Stimulated activated CD8-positive, alpha-beta memory T cell treated with anti-CD3 and anti-CD28 coated beads, Interleukin-15, amount 100 ng/mL, for 1 hour (primary cell): ENCODE results near the gene ANKRD52.
A peak's percentile ranks its signal among the peaks of the same experiment; 100 is the strongest.

Source experiments
- DNase-seq: peaks from one replicate; pipeline ENCODE4 v3.0.0-alpha.2; 2020; ENCODE audit warnings: low read depth

The ANKRD52 gene

DNA sequence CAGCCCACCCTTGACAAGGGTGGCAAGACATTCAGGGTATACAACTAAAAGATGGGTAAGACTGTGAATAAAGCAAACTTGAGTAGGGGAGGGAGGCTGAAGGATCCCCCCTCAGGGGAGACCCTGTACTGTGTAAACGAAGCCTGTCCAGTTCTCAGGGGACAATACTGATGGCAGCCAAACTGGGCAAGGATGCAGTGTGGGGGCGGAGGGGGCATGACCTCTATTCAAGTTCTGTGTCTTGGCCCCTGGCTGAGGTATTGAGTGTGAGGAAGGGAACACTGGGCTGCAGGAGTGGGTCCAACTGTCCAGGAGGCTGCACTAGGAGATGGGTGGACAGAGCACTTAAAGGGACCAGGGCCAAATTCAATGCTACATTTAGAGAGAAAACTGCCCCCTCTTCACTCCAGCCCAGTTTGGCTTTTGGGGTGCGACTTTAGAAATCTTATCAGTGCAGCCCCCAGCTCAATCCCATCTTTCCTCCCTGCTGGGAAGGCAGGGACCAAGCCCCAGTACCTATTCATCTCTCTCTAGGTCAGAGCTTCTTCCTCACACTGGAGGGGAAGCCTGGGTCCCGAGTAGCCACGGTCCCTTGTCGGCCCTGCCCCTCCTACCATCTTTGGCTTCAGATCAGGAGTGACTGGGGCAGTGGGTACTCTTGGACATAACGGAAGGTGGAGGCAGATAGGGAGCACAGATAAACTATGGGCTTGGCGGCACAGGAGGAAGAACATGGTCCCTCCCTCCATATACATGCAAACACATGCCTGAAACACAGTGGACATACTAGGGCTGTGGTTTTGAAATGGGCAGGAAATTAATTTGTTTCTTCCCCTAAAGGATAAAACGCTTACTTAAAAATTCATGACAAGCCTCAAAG lies 16.5 kb downstream of the ANKRD52 start:
- no peak for DNase-seq

- DNase-seq, result no peak
Observed at GRCh38 chr12:56237552-56237951, 20.6 kb downstream of the ANKRD52 start.

DNA sequence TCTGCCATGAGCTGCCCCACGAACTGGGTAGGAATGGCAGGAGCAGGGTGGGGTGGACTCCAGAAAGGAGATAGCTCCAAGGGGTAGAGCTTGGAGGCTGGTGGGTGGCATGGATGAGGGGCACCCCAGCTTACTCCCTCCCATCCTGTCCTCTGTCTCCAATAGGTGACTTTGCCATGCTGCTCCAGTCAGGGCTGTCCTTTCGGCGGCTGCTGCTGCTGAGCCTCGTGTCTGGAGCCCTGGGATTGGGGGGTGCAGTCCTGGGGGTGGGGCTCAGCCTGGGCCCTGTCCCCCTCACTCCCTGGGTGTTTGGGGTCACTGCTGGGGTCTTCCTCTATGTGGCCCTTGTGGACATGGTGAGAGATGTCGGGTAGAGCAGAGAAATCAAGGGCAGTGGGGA lies 21.2 kb downstream of the ANKRD52 start:
- no peak for DNase-seq

- no peak for DNase-seq
Observed at GRCh38 chr12:56236091-56236490, 22.1 kb downstream of the ANKRD52 start.

DNA sequence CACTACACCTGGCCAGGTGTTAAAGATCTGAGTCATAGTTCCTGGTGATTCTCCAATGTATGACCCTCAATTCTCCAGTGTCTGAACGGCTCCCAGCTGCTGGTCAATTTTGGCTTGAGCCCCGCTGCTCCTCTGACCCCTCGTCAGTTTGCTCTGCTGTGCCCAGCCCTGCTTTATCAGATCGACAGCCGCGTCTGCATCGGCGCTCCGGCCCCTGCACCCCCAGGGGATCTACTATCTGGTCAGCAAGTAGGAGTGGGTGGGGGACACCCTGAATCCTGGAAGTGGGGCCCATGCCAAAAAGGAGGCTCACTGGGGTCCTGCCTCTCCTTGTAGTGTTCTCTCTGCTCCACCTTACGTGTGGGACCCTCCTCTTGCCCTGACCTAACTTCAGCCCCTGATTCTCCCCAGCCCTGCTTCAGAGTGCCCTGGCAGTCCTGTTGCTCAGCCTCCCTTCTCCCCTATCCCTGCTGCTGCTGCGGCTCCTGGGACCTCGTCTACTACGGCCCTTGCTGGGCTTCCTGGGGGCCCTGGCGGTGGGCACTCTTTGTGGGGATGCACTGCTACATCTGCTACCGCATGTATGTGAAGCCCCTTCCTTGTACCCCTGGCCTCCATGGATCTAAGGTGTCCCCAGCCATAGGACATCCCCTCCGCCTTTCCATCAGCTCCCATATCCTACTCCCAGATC lies 23.3 kb downstream of the ANKRD52 start:
- no peak for DNase-seq

DNA sequence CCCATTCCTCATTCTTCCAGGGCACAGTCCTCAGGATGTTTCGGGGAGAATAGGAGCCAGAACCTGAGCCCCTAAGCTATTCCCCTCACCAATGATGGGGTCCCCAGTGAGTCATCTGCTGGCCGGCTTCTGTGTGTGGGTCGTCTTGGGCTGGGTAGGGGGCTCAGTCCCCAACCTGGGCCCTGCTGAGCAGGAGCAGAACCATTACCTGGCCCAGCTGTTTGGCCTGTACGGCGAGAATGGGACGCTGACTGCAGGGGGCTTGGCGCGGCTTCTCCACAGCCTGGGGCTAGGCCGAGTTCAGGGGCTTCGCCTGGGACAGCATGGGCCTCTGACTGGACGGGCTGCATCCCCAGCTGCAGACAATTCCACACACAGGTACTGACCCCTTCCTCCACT lies 27.0 kb downstream of the ANKRD52 start:
- no peak for DNase-seq

DNA sequence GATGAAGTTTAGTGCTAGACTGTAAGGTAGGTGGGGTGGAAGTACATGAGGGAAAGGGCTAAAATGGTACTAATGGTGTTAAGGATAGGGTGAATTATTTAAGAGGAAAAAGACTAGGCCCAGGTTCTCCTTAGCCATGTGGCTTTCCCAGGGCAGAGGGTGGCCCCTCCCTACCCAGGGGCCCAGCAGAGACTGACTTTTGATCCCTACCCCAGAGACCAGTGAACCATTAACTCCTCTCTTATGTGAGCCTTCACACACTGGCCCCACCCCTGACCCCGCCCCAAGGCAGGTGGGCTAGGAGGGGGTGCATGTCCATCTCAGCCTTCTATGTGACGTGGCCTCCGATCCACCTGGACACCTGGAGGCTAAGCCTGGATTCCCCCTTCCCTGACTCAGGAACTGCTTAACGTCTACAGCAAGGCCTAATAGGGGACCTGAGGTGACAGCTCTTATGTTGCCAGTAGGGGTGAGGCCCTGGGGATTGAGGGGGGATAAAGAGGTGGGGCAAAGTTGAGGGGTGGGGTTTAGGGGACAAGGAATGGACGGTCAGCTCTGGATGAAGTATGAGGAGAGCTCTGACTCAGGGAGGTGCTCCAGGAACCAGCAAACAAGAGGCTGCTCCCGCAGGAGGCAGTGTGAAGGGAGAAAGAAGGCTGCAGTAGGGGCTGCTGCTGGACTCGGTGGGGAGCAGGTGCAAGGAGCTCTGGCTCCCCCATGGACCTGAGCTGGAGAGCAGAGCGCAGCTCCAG lies 27.6 kb downstream of the ANKRD52 start:
- no peak for DNase-seq

DNA sequence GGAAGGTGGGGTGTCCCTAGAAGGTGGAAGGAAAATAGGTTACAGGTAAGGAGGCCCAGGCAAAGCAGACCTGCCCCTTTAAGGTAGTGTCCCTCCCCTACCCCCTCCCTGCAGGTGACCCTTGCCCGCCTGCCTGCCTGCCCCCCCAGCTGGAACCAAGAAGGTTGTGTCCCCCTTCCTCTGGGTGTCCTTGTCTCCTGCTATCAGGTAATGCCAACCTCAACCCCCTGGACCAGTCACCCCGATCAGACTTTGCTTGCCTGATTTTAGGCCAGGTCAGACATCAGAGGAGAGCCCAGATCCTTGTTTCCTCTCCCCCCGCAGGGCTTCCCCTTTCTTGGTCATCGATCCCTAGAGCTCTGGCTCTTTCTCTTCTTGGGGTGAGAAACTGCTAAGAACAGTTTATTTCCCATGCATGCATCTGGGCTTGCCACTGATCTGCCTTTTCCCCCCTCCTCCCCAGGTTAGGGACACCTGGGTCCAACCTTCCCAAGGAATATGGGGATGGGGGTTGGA lies 28.2 kb downstream of the ANKRD52 start, which contains the start of gene SLC39A5:
Gene SLC39A5, plus strand, starts transcription at position 136 of the 516 bp plus-strand sequence. CDS start 1,224 bp downstream, outside the sequence.
- DNase-seq, result no peak

GRCh38 chr12:56229082-56229481 lies 29.1 kb downstream of the ANKRD52 start:
- DNase-seq, result no peak

GRCh38 chr12:56224954-56225353 lies 33.2 kb downstream of the ANKRD52 start:
- DNase-seq, result no peak

- DNase-seq, result peak; percentile 75
Observed at GRCh38 chr12:56224102-56224701, 34.0 kb downstream of the ANKRD52 start, which contains the start of gene NABP2. Gene NABP2 (plus strand): TSS chr12:56224342. CDS start chr12:56224857, 515 bp downstream.

GRCh38 chr12:56223571-56224101 lies 34.5 kb downstream of the ANKRD52 start:
- DNase-seq, result no peak

DNA sequence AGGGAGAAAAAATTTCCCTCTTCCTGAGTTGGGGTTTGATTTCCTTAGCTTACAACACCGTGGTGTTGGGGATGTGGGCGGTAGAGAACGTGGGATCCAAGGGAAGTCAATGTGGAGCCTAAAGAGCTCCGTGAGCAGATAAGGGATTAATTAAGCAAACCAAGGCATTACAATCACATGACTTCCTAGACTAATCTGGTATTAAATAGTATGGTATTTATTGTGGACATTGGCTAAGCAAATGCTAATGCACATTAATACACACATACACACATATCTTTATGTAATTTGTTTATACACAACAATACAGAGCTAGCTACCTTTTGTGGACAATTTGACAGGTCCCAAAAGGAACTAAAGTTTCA lies 35.7 kb downstream of the ANKRD52 start:
- DNase-seq, result no peak

DNA sequence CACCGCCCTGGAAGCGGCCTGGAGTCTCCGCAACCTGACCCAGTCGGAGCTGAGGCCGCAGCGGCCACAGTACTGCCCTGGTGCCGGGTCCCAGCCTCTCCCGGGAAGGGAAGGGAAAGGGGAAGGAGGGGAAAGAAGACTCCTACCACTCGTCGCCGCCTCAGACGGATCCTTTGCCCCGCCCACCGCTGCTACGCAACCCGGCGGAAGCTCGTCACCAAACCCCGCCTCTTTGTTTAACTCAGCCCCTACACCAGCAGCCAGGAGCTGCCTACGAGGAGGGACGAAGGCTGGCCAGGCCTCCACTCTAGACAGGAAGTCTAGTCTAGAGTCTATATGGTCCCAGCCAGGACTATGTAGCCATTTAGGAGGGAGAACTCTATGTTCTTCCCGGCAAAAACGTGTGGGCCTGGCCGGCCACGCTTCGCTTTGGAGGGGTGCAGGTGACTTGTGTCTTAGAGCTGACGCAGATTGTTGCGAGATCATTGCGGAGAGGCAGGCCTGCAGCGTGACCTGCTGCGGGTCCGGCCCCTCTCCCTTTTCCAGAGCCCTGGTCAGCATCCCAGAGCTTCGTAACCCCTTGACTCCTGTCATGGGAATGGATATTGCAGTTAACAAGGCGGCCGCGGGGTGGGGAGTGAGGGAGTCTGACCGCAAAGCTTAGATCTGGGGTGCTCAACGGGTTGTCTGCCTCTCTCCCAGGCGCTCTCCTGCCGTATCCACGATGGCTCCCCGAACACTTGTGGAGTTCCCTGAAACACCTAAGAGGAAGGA lies 36.2 kb downstream of the ANKRD52 start, which contains the start of gene RNF41:
Gene RNF41, minus strand, starts transcription at position 166 of the 774 bp plus-strand sequence. CDS start 7,875 bp downstream, outside the sequence.
- peak; percentile 90 for DNase-seq

- DNase-seq, result no peak
Observed at GRCh38 chr12:56221232-56221756, 36.9 kb downstream of the ANKRD52 start.

GRCh38 chr12:56220611-56221231 lies 37.5 kb downstream of the ANKRD52 start:
- no peak for DNase-seq

DNA sequence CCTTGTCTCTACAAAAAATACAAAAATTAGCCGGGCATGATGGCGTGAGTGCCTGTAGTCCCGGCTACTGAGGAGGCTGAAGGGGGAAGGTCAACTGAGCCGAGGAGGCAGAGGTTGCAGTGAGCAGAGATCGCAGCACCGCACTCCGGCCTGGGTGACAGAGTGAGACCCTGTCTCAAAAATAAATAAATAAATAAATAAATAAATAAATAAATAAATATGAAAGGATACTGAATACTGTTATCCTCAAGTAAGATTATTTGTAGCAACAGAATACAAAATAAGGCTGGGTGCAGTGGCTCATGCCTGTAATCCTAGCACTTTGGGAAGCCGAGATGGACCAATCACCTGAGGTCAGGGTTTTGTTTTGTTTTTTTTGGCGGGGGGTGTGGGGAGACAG lies 38.3 kb downstream of the ANKRD52 start:
- DNase-seq, result no peak

- DNase-seq, result no peak
Observed at GRCh38 chr12:56216461-56216860, 41.7 kb downstream of the ANKRD52 start.

DNA sequence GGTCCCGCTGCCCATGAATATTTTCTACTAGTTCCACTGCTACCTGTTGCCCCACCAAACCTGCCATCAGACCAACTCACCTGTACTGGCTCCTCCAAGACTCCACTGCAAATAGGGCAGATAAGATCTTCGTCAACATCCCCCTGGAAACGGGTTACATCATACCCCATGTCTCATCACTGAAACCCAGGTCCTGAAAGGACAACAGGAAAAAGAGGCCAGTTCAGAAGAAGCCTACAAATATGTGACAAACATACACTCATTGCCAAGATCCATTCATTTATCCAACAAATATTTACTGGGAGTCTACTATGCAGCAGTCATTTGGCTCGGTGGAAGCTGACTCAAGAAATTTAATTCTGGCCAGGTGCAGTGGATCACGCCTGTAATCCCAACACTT lies 44.3 kb downstream of the ANKRD52 start:
- no peak for DNase-seq

DNA sequence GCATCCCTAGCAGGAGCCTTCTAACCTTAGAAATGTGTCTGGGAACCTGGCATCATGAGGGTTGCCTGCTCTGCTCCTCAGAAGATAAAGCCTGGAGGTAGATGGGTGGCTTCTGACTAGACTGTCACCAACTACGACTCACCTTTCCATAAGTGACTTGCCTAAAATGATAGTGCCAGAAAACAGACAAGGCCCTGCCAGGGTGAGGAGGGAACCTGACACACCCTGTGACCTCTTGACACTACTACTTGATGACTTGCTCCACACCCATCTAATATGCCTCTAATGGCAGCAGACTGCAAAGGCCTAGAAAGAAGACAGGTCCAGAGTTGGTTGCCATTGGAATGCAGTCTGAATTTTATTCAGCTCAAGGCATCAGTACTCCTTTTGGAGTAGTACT lies 45.8 kb downstream of the ANKRD52 start:
- no peak for DNase-seq
